Liver (tissue), 9 donors: ENCODE measurements around the gene SPTLC3. TPM values are rescaled to one million over a fixed set of nuclear protein-coding genes. Genes with fewer than 3 reads are reported as not detected.

Experiments
- DNase-seq: peaks from one replicate; pipeline ENCODE4 v3.0.0-alpha.2; 2017; ENCODE audit warnings: low spot score
- H3K27ac ChIP-seq, 2 donors: one replicate each; pipeline ENCODE4 v1.7.0; 2013; ENCODE audit warnings: inconsistent platforms in 2 of 2, low read length in 2 of 2, control low read depth in 1 of 2, low read depth in 1 of 2, mild to moderate bottlenecking in 1 of 2
- H3K27me3 ChIP-seq, 4 donors: one replicate each; pipeline versions ENCODE4 v1.6.1 to v1.7.0; 2013; ENCODE audit warnings: low read length in 3 of 4, inconsistent platforms in 1 of 4, mild to moderate bottlenecking in 1 of 4, moderate library complexity in 1 of 4; ENCODE audit not compliant: control insufficient read depth in 4 of 4, insufficient read depth in 4 of 4
- H3K36me3 ChIP-seq, 4 donors: one replicate each; pipeline versions ENCODE4 v1.6.1 to v1.7.0; 2013; ENCODE audit warnings: low read length in 3 of 4, mild to moderate bottlenecking in 3 of 4, low read depth in 1 of 4, moderate library complexity in 1 of 4; ENCODE audit not compliant: control insufficient read depth in 4 of 4, insufficient read depth in 3 of 4
- H3K4me1 ChIP-seq, 4 donors: one replicate each; pipeline versions ENCODE4 v1.6.1 to v1.7.0; 2013; ENCODE audit warnings: low read length in 3 of 4, mild to moderate bottlenecking in 3 of 4, moderate library complexity in 1 of 4; ENCODE audit not compliant: control insufficient read depth in 4 of 4, insufficient read depth in 4 of 4
- H3K4me3 ChIP-seq, 3 donors: one replicate each; pipeline versions ENCODE4 v1.6.1 to v1.7.0; 2013; ENCODE audit warnings: low read length in 3 of 3, control low read depth in 1 of 3, low read depth in 1 of 3, mild to moderate bottlenecking in 1 of 3
- H3K9ac ChIP-seq, 2 donors: one replicate each; pipeline ENCODE4 v1.7.0; 2013; ENCODE audit warnings: low read length in 2 of 2, mild to moderate bottlenecking in 2 of 2, moderate library complexity in 2 of 2, control low read depth in 1 of 2, low read depth in 1 of 2
- H3K9me3 ChIP-seq, 4 donors: one replicate each; pipeline versions ENCODE4 v1.6.1 to v1.7.0; 2013; ENCODE audit warnings: low read length in 3 of 4; ENCODE audit not compliant: control insufficient read depth in 4 of 4
- CTCF ChIP-seq: fragments of 150-350 bp; IDR thresholded peaks from 2 replicates; pipeline ENCODE4 v1.5.1; 2017; ENCODE audit warnings: improper control_type of control experiment, low read depth, low read length; ENCODE audit not compliant: missing input control
- EGR1 ChIP-seq, 2 donors: IDR thresholded peaks; 2 replicates each; pipeline ENCODE4 v1.6.1; 2016 to 2018; ENCODE audit warnings: antibody characterized with exemption in 2 of 2, low read depth in 2 of 2
- FOXA1 ChIP-seq: IDR thresholded peaks from 2 replicates; pipeline ENCODE4 v1.6.1; 2016; ENCODE audit warnings: antibody characterized with exemption
- FOXA2 ChIP-seq: IDR thresholded peaks from 2 replicates; pipeline ENCODE4 v1.6.1; 2016; ENCODE audit warnings: antibody characterized with exemption
- GABPA ChIP-seq, 2 donors: IDR thresholded peaks in 1 of 2; conservative IDR thresholded peaks in 1 of 2; 2 replicates each; pipeline ENCODE4 v1.6.1; 2016; ENCODE audit warnings: antibody characterized with exemption in 2 of 2, mild to moderate bottlenecking in 1 of 2, moderate library complexity in 1 of 2
- HNF4A ChIP-seq, 2 donors: conservative IDR thresholded peaks; 2 replicates each; pipeline ENCODE4 v1.6.1; 2016; ENCODE audit warnings: antibody characterized with exemption in 2 of 2, mild to moderate bottlenecking in 2 of 2
- HNF4G ChIP-seq: IDR thresholded peaks from 2 replicates; pipeline ENCODE4 v1.6.1; 2016; ENCODE audit warnings: antibody characterized with exemption
- JUND ChIP-seq, 2 donors: IDR thresholded peaks; 2 replicates each; pipeline ENCODE4 v1.6.1; 2016; ENCODE audit warnings: antibody characterized with exemption in 2 of 2
- NR2F2 ChIP-seq: IDR thresholded peaks from 2 replicates; pipeline ENCODE4 v1.6.1; 2016; ENCODE audit warnings: antibody characterized with exemption
- RAD21 ChIP-seq, 2 donors: IDR thresholded peaks; 2 replicates each; pipeline ENCODE4 v1.6.1; 2016; ENCODE audit warnings: antibody characterized with exemption in 2 of 2, mild to moderate bottlenecking in 2 of 2
- RXRA ChIP-seq, 2 donors: IDR thresholded peaks; 2 replicates each; pipeline ENCODE4 v1.6.1; 2017 to 2018; ENCODE audit warnings: antibody characterized with exemption in 2 of 2, mild to moderate bottlenecking in 1 of 2
- SP1 ChIP-seq: IDR thresholded peaks from 2 replicates; pipeline ENCODE4 v1.6.1; 2018; ENCODE audit warnings: antibody characterized with exemption, mild to moderate bottlenecking
- TAF1 ChIP-seq: conservative IDR thresholded peaks from 2 replicates; pipeline ENCODE4 v1.6.1; 2016; ENCODE audit warnings: antibody characterized with exemption, mild to moderate bottlenecking
- YY1 ChIP-seq: IDR thresholded peaks from 2 replicates; pipeline ENCODE4 v1.6.1; 2016; ENCODE audit warnings: antibody characterized with exemption, mild to moderate bottlenecking
- WGBS: extraction: QIAGEN DNeasy Blood & Tissue Kit; methylation state at CpG from one replicate; pipeline ENCODE4 v1.1.7; 2013; 5-methylcytosine and 5-hydroxymethylcytosine counted together
- polyA plus RNA-seq, 2 donors: library from polyadenylated mRNA; stranded (reverse) in 1 of 2; unstranded in 1 of 2; fragments of 200-250 nt in 1 of 2; fragments of >200 nt in 1 of 2; fragmentation: Nextera tagmentation in 1 of 2; extraction: Ambion mirVana in 1 of 2; gene quantifications; one replicate each; pipeline versions ENCODE4 v1.2.1 to v1.2.3, GENCODE V29; 2013 to 2015
- total RNA-seq, 2 donors: library from RNA; depleted of rRNA; stranded (reverse); fragments of >200 nt; gene quantifications; one replicate each; pipeline ENCODE4 v1.2.3, GENCODE V29; 2014
- TF ChIP-seq, protein P1 (sequence below): IDR thresholded peaks from 2 replicates; pipeline ENCODE4 v1.6.1; 2016; ENCODE audit warnings: antibody characterized with exemption
- TF ChIP-seq, protein P2 (sequence below): IDR thresholded peaks from 2 replicates; pipeline ENCODE4 v1.6.1; 2016; ENCODE audit warnings: antibody characterized with exemption
- TF ChIP-seq, protein P3 (sequence below): IDR thresholded peaks from 2 replicates; pipeline ENCODE4 v1.6.1; 2016; ENCODE audit warnings: antibody characterized with exemption
- TF ChIP-seq, protein P4 (sequence below): IDR thresholded peaks from 2 replicates; pipeline ENCODE4 v1.6.1; 2016; ENCODE audit warnings: antibody characterized with exemption, mild to moderate bottlenecking
- donor health status: healthy.
- donor health status: healthy.
- donor health status: healthy.
- donor health status: healthy.
- donor health status: healthy.

The SPTLC3 gene
- total and polyA plus RNA-seq, 4 donors, result 4.2 to 40.9 (median 20.4) TPM

DNA sequence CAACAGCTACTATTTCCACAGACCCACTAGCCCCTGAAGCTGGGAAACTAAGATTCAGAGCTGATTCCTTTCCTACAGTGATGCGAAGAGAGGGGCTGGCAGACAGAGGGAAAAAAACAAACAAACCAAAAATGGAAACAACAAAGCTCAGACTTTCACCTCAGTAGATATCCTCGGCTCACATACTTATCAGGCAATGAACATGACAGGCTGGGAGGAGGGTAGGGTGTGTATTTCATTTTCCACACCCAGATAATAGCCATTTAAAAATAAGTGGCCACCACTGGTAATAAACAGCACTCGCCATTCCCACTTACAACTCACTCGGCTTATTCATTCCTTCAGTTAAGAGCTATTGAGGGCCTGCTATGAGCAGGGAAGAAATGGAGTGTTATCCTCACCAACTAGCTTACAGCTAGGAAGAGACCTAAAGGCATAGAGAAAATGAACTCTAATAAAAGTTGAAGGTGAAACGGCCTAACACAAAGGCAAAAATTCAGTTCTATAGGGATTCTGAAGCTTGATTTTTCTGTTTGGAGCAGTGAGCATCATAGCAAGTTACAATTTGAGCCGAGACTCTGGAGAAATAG lies 32.0 kb upstream of the SPTLC3 start:
- Histone ChIP-seq H3K4me1 (peaks cover 1 to 24% (median 12%) of the 10 kb centered on the region in 4 donors), H3K9me3 (no peaks in the 10 kb centered on the region), H3K9ac (no peak overlapping the region), H3K27ac (peak overlapping the region; percentile 36 to 56), H3K4me3 (peak overlapping the region in 1 of 3 donors; percentile 18), H3K36me3 (no peaks in the 10 kb centered on the region), H3K27me3 (no peaks in the 10 kb centered on the region)
- DNase-seq, result no peak
- TF ChIP-seq, protein P1, sequence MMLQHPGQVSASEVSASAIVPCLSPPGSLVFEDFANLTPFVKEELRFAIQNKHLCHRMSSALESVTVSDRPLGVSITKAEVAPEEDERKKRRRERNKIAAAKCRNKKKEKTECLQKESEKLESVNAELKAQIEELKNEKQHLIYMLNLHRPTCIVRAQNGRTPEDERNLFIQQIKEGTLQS, result no peak
- no peak for TF ChIP-seq RXRA (IDR thresholded peaks at IDR 0.05)
- peak; percentile 25 for TF ChIP-seq SP1
- peak in 1 of 2 donors; percentile 10 for TF ChIP-seq HNF4A (conservative IDR thresholded peaks at IDR 0.05)
- 76% methylated on average over 6 of the region's 6 CpGs for WGBS

GRCh38 chr20:12977328-12978125 lies 31.2 kb upstream of the SPTLC3 start:
- WGBS, result 41% methylated on average over 3 of the region's 3 CpGs
- no peaks in the 10 kb centered on the region for H3K36me3 ChIP-seq
- H3K9me3 ChIP-seq, result no peaks in the 10 kb centered on the region
- H3K9ac ChIP-seq, result peak overlapping the region in 1 of 2 donors; percentile 39
- no peak for DNase-seq
- peak overlapping the region in 2 of 3 donors; percentile 14 to 18 for H3K4me3 ChIP-seq
- no peaks in the 10 kb centered on the region for H3K27me3 ChIP-seq
- peaks cover 1 to 24% (median 12%) of the 10 kb centered on the region in 4 donors for H3K4me1 ChIP-seq
- TF ChIP-seq, protein P2, sequence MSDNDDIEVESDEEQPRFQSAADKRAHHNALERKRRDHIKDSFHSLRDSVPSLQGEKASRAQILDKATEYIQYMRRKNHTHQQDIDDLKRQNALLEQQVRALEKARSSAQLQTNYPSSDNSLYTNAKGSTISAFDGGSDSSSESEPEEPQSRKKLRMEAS, result peak; percentile 25
- TF ChIP-seq RAD21 (IDR thresholded peaks at IDR 0.05) (peak in 1 of 2 donors; percentile 6), FOXA1 (no peak), YY1 (no peak), FOXA2 (peak; percentile 13), EGR1 (IDR thresholded peaks at IDR 0.05; ENCODE audit: low read depth in 2 of 2) (no peak), GABPA (IDR thresholded peaks at IDR 0.05 in 1 of 2, conservative IDR thresholded peaks at IDR 0.05 in 1 of 2) (no peak), JUND (IDR thresholded peaks at IDR 0.05) (peak in 1 of 2 donors; percentile 43), SP1 (peak; percentile 74), CTCF (no peak), HNF4G (no peak), TAF1 (no peak), RXRA (IDR thresholded peaks at IDR 0.05) (peak; percentile 75 to 78), HNF4A (conservative IDR thresholded peaks at IDR 0.05) (peak; percentile 64 to 73), NR2F2 (peak; percentile 91)
- TF ChIP-seq, protein P3, sequence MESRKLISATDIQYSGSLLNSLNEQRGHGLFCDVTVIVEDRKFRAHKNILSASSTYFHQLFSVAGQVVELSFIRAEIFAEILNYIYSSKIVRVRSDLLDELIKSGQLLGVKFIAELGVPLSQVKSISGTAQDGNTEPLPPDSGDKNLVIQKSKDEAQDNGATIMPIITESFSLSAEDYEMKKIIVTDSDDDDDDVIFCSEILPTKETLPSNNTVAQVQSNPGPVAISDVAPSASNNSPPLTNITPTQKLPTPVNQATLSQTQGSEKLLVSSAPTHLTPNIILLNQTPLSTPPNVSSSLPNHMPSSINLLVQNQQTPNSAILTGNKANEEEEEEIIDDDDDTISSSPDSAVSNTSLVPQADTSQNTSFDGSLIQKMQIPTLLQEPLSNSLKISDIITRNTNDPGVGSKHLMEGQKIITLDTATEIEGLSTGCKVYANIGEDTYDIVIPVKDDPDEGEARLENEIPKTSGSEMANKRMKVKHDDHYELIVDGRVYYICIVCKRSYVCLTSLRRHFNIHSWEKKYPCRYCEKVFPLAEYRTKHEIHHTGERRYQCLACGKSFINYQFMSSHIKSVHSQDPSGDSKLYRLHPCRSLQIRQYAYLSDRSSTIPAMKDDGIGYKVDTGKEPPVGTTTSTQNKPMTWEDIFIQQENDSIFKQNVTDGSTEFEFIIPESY, result no peak
- TF ChIP-seq, protein P4, sequence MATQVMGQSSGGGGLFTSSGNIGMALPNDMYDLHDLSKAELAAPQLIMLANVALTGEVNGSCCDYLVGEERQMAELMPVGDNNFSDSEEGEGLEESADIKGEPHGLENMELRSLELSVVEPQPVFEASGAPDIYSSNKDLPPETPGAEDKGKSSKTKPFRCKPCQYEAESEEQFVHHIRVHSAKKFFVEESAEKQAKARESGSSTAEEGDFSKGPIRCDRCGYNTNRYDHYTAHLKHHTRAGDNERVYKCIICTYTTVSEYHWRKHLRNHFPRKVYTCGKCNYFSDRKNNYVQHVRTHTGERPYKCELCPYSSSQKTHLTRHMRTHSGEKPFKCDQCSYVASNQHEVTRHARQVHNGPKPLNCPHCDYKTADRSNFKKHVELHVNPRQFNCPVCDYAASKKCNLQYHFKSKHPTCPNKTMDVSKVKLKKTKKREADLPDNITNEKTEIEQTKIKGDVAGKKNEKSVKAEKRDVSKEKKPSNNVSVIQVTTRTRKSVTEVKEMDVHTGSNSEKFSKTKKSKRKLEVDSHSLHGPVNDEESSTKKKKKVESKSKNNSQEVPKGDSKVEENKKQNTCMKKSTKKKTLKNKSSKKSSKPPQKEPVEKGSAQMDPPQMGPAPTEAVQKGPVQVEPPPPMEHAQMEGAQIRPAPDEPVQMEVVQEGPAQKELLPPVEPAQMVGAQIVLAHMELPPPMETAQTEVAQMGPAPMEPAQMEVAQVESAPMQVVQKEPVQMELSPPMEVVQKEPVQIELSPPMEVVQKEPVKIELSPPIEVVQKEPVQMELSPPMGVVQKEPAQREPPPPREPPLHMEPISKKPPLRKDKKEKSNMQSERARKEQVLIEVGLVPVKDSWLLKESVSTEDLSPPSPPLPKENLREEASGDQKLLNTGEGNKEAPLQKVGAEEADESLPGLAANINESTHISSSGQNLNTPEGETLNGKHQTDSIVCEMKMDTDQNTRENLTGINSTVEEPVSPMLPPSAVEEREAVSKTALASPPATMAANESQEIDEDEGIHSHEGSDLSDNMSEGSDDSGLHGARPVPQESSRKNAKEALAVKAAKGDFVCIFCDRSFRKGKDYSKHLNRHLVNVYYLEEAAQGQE, result no peak
- TF ChIP-seq, protein P1, result no peak
- peak overlapping the region; percentile 36 to 56 for H3K27ac ChIP-seq
